Progenitor cell of endocrine pancreas (in vitro differentiated cells): ENCODE results near the gene CABLES2. TPM values are rescaled to one million over a fixed set of nuclear protein-coding genes. Genes with fewer than 3 reads are reported as not detected.

Source experiments
- DNase-seq: peaks from one replicate; pipeline ENCODE4 v3.0.0; 2021; ENCODE audit warnings: low spot score; ENCODE audit not compliant: unreplicated experiment
- H3K27ac Mint-ChIP-seq: 2 replicates; pipeline ENCODE4 v1.8.0; 2021; ENCODE audit warnings: mild to moderate bottlenecking, moderate library complexity, mixed read lengths
- H3K27me3 Mint-ChIP-seq: 2 replicates; pipeline ENCODE4 v1.8.0; 2021; ENCODE audit warnings: mixed read lengths
- H3K36me3 Mint-ChIP-seq: 2 replicates; pipeline ENCODE4 v1.8.0; 2022; ENCODE audit warnings: mixed read lengths; ENCODE audit not compliant: insufficient read depth
- H3K4me1 Mint-ChIP-seq: 2 replicates; pipeline ENCODE4 v1.8.0; 2021; ENCODE audit warnings: low read depth, mixed read lengths
- H3K4me3 Mint-ChIP-seq: 2 replicates; pipeline ENCODE4 v1.8.0; 2021; ENCODE audit warnings: low read depth, mild to moderate bottlenecking, moderate library complexity, mixed read lengths
- H3K9me3 Mint-ChIP-seq: 2 replicates; pipeline ENCODE4 v1.8.0; 2021; ENCODE audit warnings: low read depth, mixed read lengths
- total RNA-seq: library from RNA; stranded (reverse); gene quantifications from 2 replicates; pipeline ENCODE4 v1.2.1, GENCODE V29; 2021
- TF ChIP-seq, protein P1 (sequence below): fragments of 200-600 bp; sonication (generic); IDR thresholded peaks from one replicate; pipeline ENCODE4 v1.5.0; 2021; ENCODE audit warnings: antibody characterized with exemption, mild to moderate bottlenecking; ENCODE audit not compliant: unreplicated experiment

CABLES2 gene
- total RNA-seq, 1 donor from 2014 or later: 21.7 TPM

- no peak for DNase-seq
- Mint-ChIP-seq H3K36me3 (no peaks in the 10 kb centered on the region), H3K4me1 (peaks cover 17% of the 10 kb centered on the region), H3K27ac (no peak overlapping the region), H3K9me3 (no peaks in the 10 kb centered on the region), H3K4me3 (no peak overlapping the region), H3K27me3 (peaks cover 19% of the 10 kb centered on the region)
- TF ChIP-seq, protein P1, sequence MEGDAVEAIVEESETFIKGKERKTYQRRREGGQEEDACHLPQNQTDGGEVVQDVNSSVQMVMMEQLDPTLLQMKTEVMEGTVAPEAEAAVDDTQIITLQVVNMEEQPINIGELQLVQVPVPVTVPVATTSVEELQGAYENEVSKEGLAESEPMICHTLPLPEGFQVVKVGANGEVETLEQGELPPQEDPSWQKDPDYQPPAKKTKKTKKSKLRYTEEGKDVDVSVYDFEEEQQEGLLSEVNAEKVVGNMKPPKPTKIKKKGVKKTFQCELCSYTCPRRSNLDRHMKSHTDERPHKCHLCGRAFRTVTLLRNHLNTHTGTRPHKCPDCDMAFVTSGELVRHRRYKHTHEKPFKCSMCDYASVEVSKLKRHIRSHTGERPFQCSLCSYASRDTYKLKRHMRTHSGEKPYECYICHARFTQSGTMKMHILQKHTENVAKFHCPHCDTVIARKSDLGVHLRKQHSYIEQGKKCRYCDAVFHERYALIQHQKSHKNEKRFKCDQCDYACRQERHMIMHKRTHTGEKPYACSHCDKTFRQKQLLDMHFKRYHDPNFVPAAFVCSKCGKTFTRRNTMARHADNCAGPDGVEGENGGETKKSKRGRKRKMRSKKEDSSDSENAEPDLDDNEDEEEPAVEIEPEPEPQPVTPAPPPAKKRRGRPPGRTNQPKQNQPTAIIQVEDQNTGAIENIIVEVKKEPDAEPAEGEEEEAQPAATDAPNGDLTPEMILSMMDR: no peak
Measured at GRCh38 chr20:62451970-62452369, 44.9 kb upstream of the CABLES2 start.

DNA sequence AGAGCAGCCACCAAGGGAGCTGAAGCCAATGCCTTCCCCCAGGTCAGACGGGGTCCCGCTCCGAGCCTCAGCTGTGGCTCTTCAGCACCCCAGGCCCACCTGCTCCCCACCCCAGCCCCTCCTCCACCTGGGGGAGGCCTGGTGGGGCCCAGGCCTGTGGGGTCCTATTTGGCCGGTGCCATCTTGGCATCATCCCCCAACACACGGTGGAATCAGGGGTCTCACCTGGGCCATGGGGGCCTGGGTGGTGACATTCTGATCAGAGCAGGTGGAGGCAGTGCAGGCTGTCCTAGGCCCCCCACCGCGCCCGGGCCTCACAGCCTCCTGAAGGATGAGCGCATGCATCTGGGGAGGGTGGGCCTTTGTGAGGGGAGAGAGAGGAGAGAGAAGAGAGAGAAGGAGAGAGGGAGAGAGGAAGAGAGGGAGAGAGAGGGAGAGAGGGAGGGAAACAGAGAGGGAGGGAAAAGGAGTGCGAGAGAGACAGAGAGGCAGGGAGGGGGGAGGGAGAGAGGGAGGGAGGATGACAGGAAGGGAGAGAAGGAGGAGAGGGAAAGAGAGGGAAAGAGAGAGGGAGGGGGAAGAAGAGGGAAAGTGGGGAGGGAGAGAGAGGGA, 44.2 kb upstream of the CABLES2 start:
- Mint-ChIP-seq H3K4me3 (no peak overlapping the region), H3K4me1 (peaks cover 15% of the 10 kb centered on the region), H3K27ac (no peak overlapping the region), H3K27me3 (peaks cover 18% of the 10 kb centered on the region), H3K9me3 (no peaks in the 10 kb centered on the region), H3K36me3 (no peaks in the 10 kb centered on the region)
- TF ChIP-seq, protein P1: no peak
- no peak for DNase-seq

GRCh38 chr20:62449951-62450691, 43.0 kb upstream of the CABLES2 start:
- H3K4me1 Mint-ChIP-seq: peaks cover 11% of the 10 kb centered on the region
- no peak for DNase-seq
- H3K27me3 Mint-ChIP-seq: peaks cover 16% of the 10 kb centered on the region
- H3K27ac Mint-ChIP-seq: no peak overlapping the region
- no peaks in the 10 kb centered on the region for H3K9me3 Mint-ChIP-seq
- TF ChIP-seq, protein P1: no peak
- no peak overlapping the region for H3K4me3 Mint-ChIP-seq
- H3K36me3 Mint-ChIP-seq: no peaks in the 10 kb centered on the region

- Mint-ChIP-seq H3K36me3 (no peaks in the 10 kb centered on the region), H3K4me3 (no peak overlapping the region), H3K27me3 (peaks cover 13% of the 10 kb centered on the region), H3K4me1 (peaks cover 7% of the 10 kb centered on the region), H3K27ac (no peak overlapping the region), H3K9me3 (no peaks in the 10 kb centered on the region)
- no peak for DNase-seq
- TF ChIP-seq, protein P1: no peak
Measured at GRCh38 chr20:62448788-62449187, 41.7 kb upstream of the CABLES2 start.

DNA sequence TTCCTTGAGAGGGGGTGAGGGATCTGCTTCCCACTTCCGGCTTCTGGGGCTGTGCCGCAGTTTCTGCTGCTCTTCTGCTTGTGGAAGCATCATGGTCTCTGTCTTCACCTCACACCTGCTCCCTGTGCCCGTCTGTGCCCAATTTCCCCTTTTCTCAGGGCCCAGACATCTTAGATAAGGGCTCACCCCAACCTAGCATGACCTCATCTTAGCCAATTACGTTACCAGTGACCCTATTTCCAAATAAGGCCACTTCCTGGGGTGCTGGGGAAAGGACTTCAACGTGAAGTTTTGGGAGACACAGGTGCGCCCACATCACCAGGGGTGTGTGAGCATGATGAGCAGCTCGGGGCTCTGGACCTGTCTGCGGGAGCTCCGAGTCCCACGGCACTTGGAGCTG, 41.0 kb upstream of the CABLES2 start:
- peaks cover 7% of the 10 kb centered on the region for H3K4me1 Mint-ChIP-seq
- no peak overlapping the region for H3K4me3 Mint-ChIP-seq
- H3K27ac Mint-ChIP-seq: no peak overlapping the region
- no peak for DNase-seq
- H3K36me3 Mint-ChIP-seq: no peaks in the 10 kb centered on the region
- peaks cover 15% of the 10 kb centered on the region for H3K27me3 Mint-ChIP-seq
- TF ChIP-seq, protein P1: no peak
- no peaks in the 10 kb centered on the region for H3K9me3 Mint-ChIP-seq
